Neutrophil (primary cell): ENCODE data around the gene PTPN4.

Source experiments
- H3K27ac ChIP-seq: fragments of 200-600 bp; sonication (generic); 2 replicates; pipeline ENCODE4 v1.5.1; 2016; ENCODE audit warnings: mild to moderate bottlenecking, moderate library complexity
- H3K27me3 ChIP-seq: fragments of 200-600 bp; sonication (generic); 2 replicates; pipeline ENCODE4 v1.6.0; 2016; ENCODE audit warnings: mild to moderate bottlenecking
- H3K36me3 ChIP-seq: fragments of 200-600 bp; sonication (generic); 2 replicates; pipeline ENCODE4 v1.5.1; 2017
- H3K4me1 ChIP-seq, 2 experiments: fragments of 200-600 bp in 1 of 2; sonication (generic) in 1 of 2; 1 replicate in 1 of 2; 2 replicates in 1 of 2; pipeline versions ENCODE4 v1.5.1 to v1.6.1; 2013 to 2016; ENCODE audit warnings: low read depth in 1 of 2, low read length in 1 of 2, mild to moderate bottlenecking in 1 of 2, moderate library complexity in 1 of 2; ENCODE audit not compliant: control insufficient read depth in 1 of 2, insufficient read depth in 1 of 2
- H3K4me3 ChIP-seq, 2 experiments: fragments of 200-600 bp in 1 of 2; sonication (generic) in 1 of 2; 1 replicate in 1 of 2; 2 replicates in 1 of 2; pipeline ENCODE4 v1.5.1; 2013 to 2016; ENCODE audit warnings: low read depth in 1 of 2, low read length in 1 of 2, mild to moderate bottlenecking in 1 of 2, moderate library complexity in 1 of 2
- H3K9me3 ChIP-seq: fragments of 200-600 bp; sonication (generic); 2 replicates; pipeline ENCODE4 v1.5.1; 2016
- CTCF ChIP-seq: fragments of 200-600 bp; sonication (generic); IDR thresholded peaks from 2 replicates; pipeline ENCODE4 v1.5.1; 2016; ENCODE audit warnings: antibody characterized with exemption

Gene PTPN4

GRCh38 chr2:119715409-119716283 lies 44.1 kb upstream of the PTPN4 start:
- H3K27me3 ChIP-seq: no peaks in the 10 kb centered on the region
- no peak for TF ChIP-seq CTCF
- no peak overlapping the region for H3K27ac ChIP-seq
- no peaks in the 10 kb centered on the region for H3K9me3 ChIP-seq
- H3K36me3 ChIP-seq: no peaks in the 10 kb centered on the region
- no peak overlapping the region for H3K4me3 ChIP-seq
- no peaks in the 10 kb centered on the region for H3K4me1 ChIP-seq

- no peak overlapping the region for H3K27ac ChIP-seq
- no peak for TF ChIP-seq CTCF
- no peaks in the 10 kb centered on the region for H3K9me3 ChIP-seq
- H3K4me1 ChIP-seq: no peaks in the 10 kb centered on the region
- no peaks in the 10 kb centered on the region for H3K36me3 ChIP-seq
- H3K27me3 ChIP-seq: no peaks in the 10 kb centered on the region
- no peak overlapping the region for H3K4me3 ChIP-seq
Observed at GRCh38 chr2:119716284-119716672, 43.4 kb upstream of the PTPN4 start.

GRCh38 chr2:119718501-119719260 lies 41.0 kb upstream of the PTPN4 start:
- no peak overlapping the region for H3K27ac ChIP-seq
- no peaks in the 10 kb centered on the region for H3K27me3 ChIP-seq
- no peaks in the 10 kb centered on the region for H3K36me3 ChIP-seq
- H3K4me3 ChIP-seq: no peak overlapping the region
- H3K4me1 ChIP-seq: no peaks in the 10 kb centered on the region
- H3K9me3 ChIP-seq: no peaks in the 10 kb centered on the region
- no peak for TF ChIP-seq CTCF

- Histone ChIP-seq H3K4me3 (no peak overlapping the region), H3K9me3 (no peaks in the 10 kb centered on the region), H3K36me3 (no peaks in the 10 kb centered on the region), H3K27ac (no peak overlapping the region), H3K4me1 (no peaks in the 10 kb centered on the region), H3K27me3 (no peaks in the 10 kb centered on the region)
- no peak for TF ChIP-seq CTCF
Observed at GRCh38 chr2:119719261-119719627, 40.5 kb upstream of the PTPN4 start.

GRCh38 chr2:119721043-119721442 lies 38.7 kb upstream of the PTPN4 start:
- H3K27ac ChIP-seq: no peak overlapping the region
- no peak for TF ChIP-seq CTCF

More at GRCh38 chr2:119721043-119721442, 38.7 kb upstream of the PTPN4 start:
- Histone ChIP-seq H3K4me3 (no peak overlapping the region), H3K36me3 (no peaks in the 10 kb centered on the region), H3K9me3 (no peaks in the 10 kb centered on the region), H3K27me3 (no peaks in the 10 kb centered on the region), H3K4me1 (no peaks in the 10 kb centered on the region)
